Keratinocyte (primary cell): ENCODE measurements around the gene DYNLRB2. TPM values are rescaled to one million over a fixed set of nuclear protein-coding genes. Genes with fewer than 3 reads are reported as not detected.
A peak's percentile ranks its signal among the peaks of the same experiment; 100 is the strongest.

ENCODE experiments used
- DNase-seq: peaks from one replicate; pipeline ENCODE4 v3.0.0-alpha.2; 2011; ENCODE audit warnings: low read depth, missing footprints, low spot score
- FAIRE-seq: peaks from 2 replicates; lab custom pipeline; 2011; peaks lifted over from hg19 to GRCh38; lab: Jason Lieb, UNC
- H2AFZ ChIP-seq: 2 replicates; pipeline ENCODE4 v1.6.0; 2012; ENCODE audit warnings: low read length, control low read depth, inconsistent platforms; ENCODE audit not compliant: control insufficient read depth
- H3K27ac ChIP-seq: 2 replicates; pipeline ENCODE4 v1.5.1; 2011; ENCODE audit warnings: low read length; ENCODE audit not compliant: control insufficient read depth, insufficient read depth
- H3K27me3 ChIP-seq: 3 replicates; pipeline ENCODE4 v1.6.0; 2011; ENCODE audit warnings: low read length; ENCODE audit not compliant: control insufficient read depth, insufficient read depth; ENCODE audit errors: extremely low read depth
- H3K36me3 ChIP-seq, 2 experiments: 2 replicates in 1 of 2; 3 replicates in 1 of 2; pipeline ENCODE4 v1.5.1; 2011; ENCODE audit warnings: low read length in 2 of 2, mild to moderate bottlenecking in 1 of 2; ENCODE audit not compliant: control insufficient read depth in 2 of 2, insufficient read depth in 2 of 2; ENCODE audit errors: extremely low read depth in 1 of 2
- H3K4me1 ChIP-seq: 3 replicates; pipeline ENCODE4 v1.5.1; 2011; ENCODE audit warnings: low read length; ENCODE audit not compliant: control insufficient read depth, insufficient read depth; ENCODE audit errors: extremely low read depth
- H3K4me2 ChIP-seq: 3 replicates; pipeline ENCODE4 v1.6.0; 2011; ENCODE audit warnings: low read depth, low read length; ENCODE audit not compliant: control insufficient read depth, insufficient read depth; ENCODE audit errors: extremely low read depth
- H3K4me3 ChIP-seq, 3 experiments: fragments of 200-600 bp in 1 of 3; sonication (generic) in 1 of 3; 2 replicates in 2 of 3; 3 replicates in 1 of 3; pipeline ENCODE4 v1.5.1; 2011 to 2016; ENCODE audit warnings: low read length in 3 of 3, mild to moderate bottlenecking in 3 of 3, control low read depth in 2 of 3, inconsistent platforms in 1 of 3, low read depth in 1 of 3, mixed read lengths in 1 of 3, mixed run types in 1 of 3, moderate library complexity in 1 of 3; ENCODE audit not compliant: control insufficient read depth in 2 of 3, insufficient read depth in 2 of 3; ENCODE audit errors: extremely low read depth in 1 of 3
- H3K79me2 ChIP-seq: 2 replicates; pipeline ENCODE4 v1.6.0; 2012; ENCODE audit warnings: low read length; ENCODE audit not compliant: control insufficient read depth, insufficient read depth
- H3K9ac ChIP-seq: 3 replicates; pipeline ENCODE4 v1.6.0; 2011; ENCODE audit warnings: low read length; ENCODE audit not compliant: control insufficient read depth, insufficient read depth; ENCODE audit errors: extremely low read depth
- H3K9me1 ChIP-seq: 3 replicates; pipeline ENCODE4 v1.6.0; 2011; ENCODE audit warnings: low read length; ENCODE audit not compliant: control insufficient read depth, insufficient read depth; ENCODE audit errors: extremely low read depth
- H3K9me3 ChIP-seq: 2 replicates; pipeline ENCODE4 v1.5.1; 2012; ENCODE audit warnings: low read depth, low read length; ENCODE audit not compliant: control insufficient read depth
- H4K20me1 ChIP-seq: 3 replicates; pipeline ENCODE4 v1.6.0; 2011; ENCODE audit warnings: low read length; ENCODE audit not compliant: control insufficient read depth, insufficient read depth; ENCODE audit errors: extremely low read depth
- EZH2 ChIP-seq: IDR thresholded peaks from one replicate; pipeline ENCODE4 v1.6.1; 2012; ENCODE audit warnings: inconsistent platforms, mild to moderate bottlenecking, low read length, moderate library complexity
- dilution Hi-C: fragments of 300-500 bp; cut with MboI; formaldehyde crosslinking; loops from one replicate; pipeline ENCODE4 v1.7.0; 2020; ENCODE audit warnings: low sequenced_read_pairs; ENCODE audit not compliant: extremely low pct_ligation_motif_present
- polyA plus RNA-seq, 5 experiments: library from polyadenylated mRNA; depleted of rRNA in 3 of 5; stranded (reverse) in 3 of 5; stranded (forward) in 1 of 5; unstranded in 1 of 5; fragments of >200 nt; gene quantifications; 1 replicate in 1 of 5; 2 replicates in 3 of 5; 3 replicates in 1 of 5; pipeline versions ENCODE4 v1.2.1 to v1.2.3, GENCODE V29; 2011 to 2012; ENCODE audit warnings: missing spikeins in 2 of 5, low read depth in 1 of 5, low replicate concordance in 1 of 5
- TF ChIP-seq, protein P1 (sequence below), 3 experiments: IDR thresholded peaks in 1 of 3; conservative IDR thresholded peaks in 1 of 3; optimal IDR thresholded peaks in 1 of 3; 2 replicates in 2 of 3; 3 replicates in 1 of 3; pipeline versions ENCODE3 to v1.5.1; 2011; ENCODE audit warnings: low read length in 3 of 3, mild to moderate bottlenecking in 3 of 3, moderate library complexity in 2 of 3, control low read depth in 1 of 3, inconsistent platforms in 1 of 3; ENCODE audit not compliant: insufficient read depth in 2 of 3; ENCODE audit errors: extremely low read depth in 1 of 3

Gene DYNLRB2
- polyA plus RNA-seq, 1 donor (not counting 4 experiments of a cell fraction or from before 2014, with no cell fraction given), result 0.51 TPM

- H3K9ac ChIP-seq, result peak overlapping the region; percentile 81
- DNase-seq, result no peak
- H3K27ac ChIP-seq, result peak overlapping the region; percentile 90
- TF ChIP-seq, protein P1, sequence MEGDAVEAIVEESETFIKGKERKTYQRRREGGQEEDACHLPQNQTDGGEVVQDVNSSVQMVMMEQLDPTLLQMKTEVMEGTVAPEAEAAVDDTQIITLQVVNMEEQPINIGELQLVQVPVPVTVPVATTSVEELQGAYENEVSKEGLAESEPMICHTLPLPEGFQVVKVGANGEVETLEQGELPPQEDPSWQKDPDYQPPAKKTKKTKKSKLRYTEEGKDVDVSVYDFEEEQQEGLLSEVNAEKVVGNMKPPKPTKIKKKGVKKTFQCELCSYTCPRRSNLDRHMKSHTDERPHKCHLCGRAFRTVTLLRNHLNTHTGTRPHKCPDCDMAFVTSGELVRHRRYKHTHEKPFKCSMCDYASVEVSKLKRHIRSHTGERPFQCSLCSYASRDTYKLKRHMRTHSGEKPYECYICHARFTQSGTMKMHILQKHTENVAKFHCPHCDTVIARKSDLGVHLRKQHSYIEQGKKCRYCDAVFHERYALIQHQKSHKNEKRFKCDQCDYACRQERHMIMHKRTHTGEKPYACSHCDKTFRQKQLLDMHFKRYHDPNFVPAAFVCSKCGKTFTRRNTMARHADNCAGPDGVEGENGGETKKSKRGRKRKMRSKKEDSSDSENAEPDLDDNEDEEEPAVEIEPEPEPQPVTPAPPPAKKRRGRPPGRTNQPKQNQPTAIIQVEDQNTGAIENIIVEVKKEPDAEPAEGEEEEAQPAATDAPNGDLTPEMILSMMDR (optimal IDR thresholded peaks at IDR 0.05 in 1 of 3, IDR thresholded peaks at IDR 0.05 in 1 of 3, conservative IDR thresholded peaks at IDR 0.05 in 1 of 3; ENCODE audit: extremely low read depth in 1 of 3, insufficient read depth in 2 of 3, low read length in 3 of 3), result no peak
- TF ChIP-seq EZH2, result no peak
- no peaks in the 10 kb centered on the region for H3K9me1 ChIP-seq
- H3K27me3 ChIP-seq, result no peaks in the 10 kb centered on the region
- H3K4me1 ChIP-seq, result peaks cover 16% of the 10 kb centered on the region
- peak overlapping the region; percentile 46 to 83 (median 67) for H3K4me3 ChIP-seq
- no peaks in the 10 kb centered on the region for H4K20me1 ChIP-seq
- no peaks in the 10 kb centered on the region for H3K36me3 ChIP-seq
- H3K4me2 ChIP-seq, result peak overlapping the region; percentile 89
- FAIRE-seq, result no peak
- H2AFZ ChIP-seq, result peak overlapping the region; percentile 79
- no peaks in the 10 kb centered on the region for H3K9me3 ChIP-seq
- no peaks in the 10 kb centered on the region for H3K79me2 ChIP-seq
- dilution Hi-C loops, result no loop called here
These were observed 507 bp downstream of the DYNLRB2 start for GRCh38 chr16:80541306-80541694.

- dilution Hi-C loops, result no loop called here
- no peak overlapping the region for H3K27ac ChIP-seq
- no peak overlapping the region for H3K4me2 ChIP-seq
- FAIRE-seq, result no peak
- H3K9me3 ChIP-seq, result no peaks in the 10 kb centered on the region
- no peaks in the 10 kb centered on the region for H3K79me2 ChIP-seq
- TF ChIP-seq, protein P1 (optimal IDR thresholded peaks at IDR 0.05 in 1 of 3, IDR thresholded peaks at IDR 0.05 in 1 of 3, conservative IDR thresholded peaks at IDR 0.05 in 1 of 3; ENCODE audit: extremely low read depth in 1 of 3, insufficient read depth in 2 of 3, low read length in 3 of 3), result no peak
- DNase-seq, result no peak
- H2AFZ ChIP-seq, result no peak overlapping the region
- H3K4me1 ChIP-seq, result peaks cover 16% of the 10 kb centered on the region
- no peak overlapping the region for H3K9ac ChIP-seq
- no peaks in the 10 kb centered on the region for H3K27me3 ChIP-seq
- no peaks in the 10 kb centered on the region for H3K9me1 ChIP-seq
- H4K20me1 ChIP-seq, result no peaks in the 10 kb centered on the region
- H3K4me3 ChIP-seq, result no peak overlapping the region
- H3K36me3 ChIP-seq, result no peaks in the 10 kb centered on the region
These were observed 2.4 kb downstream of the DYNLRB2 start for GRCh38 chr16:80543162-80543561.
